ENCODE results near the gene CAB39. TPM values are rescaled to one million over a fixed set of nuclear protein-coding genes. Genes with fewer than 3 reads are reported as not detected.
A peak's percentile ranks its signal among the peaks of the same experiment; 100 is the strongest.

Gene CAB39
- total RNA-seq, 1 donor from 2014 or later: 92.2 TPM

- H3K4me1 ChIP-seq: peaks cover 19% of the 10 kb centered on the region
- H3K36me3 ChIP-seq: peaks cover 11% of the 10 kb centered on the region
- H3K4me3 ChIP-seq: peak overlapping the region; percentile 33
- DNase-seq: no peak
- peaks cover under 1% of the 10 kb centered on the region for H3K9me3 ChIP-seq (replicated peaks)
- H3K27me3 ChIP-seq (ENCODE audit: low read depth): peaks cover 47% of the 10 kb centered on the region
- peak; percentile 81 for TF ChIP-seq CTCF (IDR thresholded peaks at IDR 0.05; ENCODE audit: borderline replicate concordance)
- H3K27ac ChIP-seq (replicated peaks): no peak overlapping the region
- intact Hi-C loops (cut with micrococcal nuclease): no loop called here
Measured at GRCh38 chr2:230824406-230824978, 111.8 kb downstream of the CAB39 start.

GRCh38 chr2:230825354-230825753 lies 112.7 kb downstream of the CAB39 start:
- no peak for DNase-seq
- no peak for TF ChIP-seq CTCF (IDR thresholded peaks at IDR 0.05; ENCODE audit: borderline replicate concordance)
- intact Hi-C loops (cut with micrococcal nuclease): loop anchor here (5.0 kb wide), 1 partner anchor 162 kb away; no protein-coding TSS in a partner anchor
- Histone ChIP-seq H3K4me3 (no peak overlapping the region), H3K9me3 (replicated peaks) (peaks cover 8% of the 10 kb centered on the region), H3K27me3 (ENCODE audit: low read depth) (peaks cover 55% of the 10 kb centered on the region), H3K4me1 (peaks cover 19% of the 10 kb centered on the region), H3K36me3 (peaks cover 6% of the 10 kb centered on the region), H3K27ac (replicated peaks) (no peak overlapping the region)

GRCh38 chr2:230827774-230828271 lies 115.2 kb downstream of the CAB39 start:
- peaks cover 11% of the 10 kb centered on the region for H3K4me1 ChIP-seq
- H3K27me3 ChIP-seq (ENCODE audit: low read depth): peaks cover 72% of the 10 kb centered on the region
- H3K4me3 ChIP-seq: peak overlapping the region; percentile 60
- DNase-seq: no peak
- H3K36me3 ChIP-seq: no peaks in the 10 kb centered on the region
- H3K27ac ChIP-seq (replicated peaks): no peak overlapping the region
- peaks cover 8% of the 10 kb centered on the region for H3K9me3 ChIP-seq (replicated peaks)
- intact Hi-C loops (cut with micrococcal nuclease): loop anchor here (5.0 kb wide), 1 partner anchor 159 kb away; no protein-coding TSS in a partner anchor
- TF ChIP-seq CTCF (IDR thresholded peaks at IDR 0.05; ENCODE audit: borderline replicate concordance): no peak

GRCh38 chr2:230828272-230828961 lies 115.8 kb downstream of the CAB39 start:
- DNase-seq: peak; percentile 49
- H3K27me3 ChIP-seq (ENCODE audit: low read depth): peaks cover 72% of the 10 kb centered on the region
- intact Hi-C loops (cut with micrococcal nuclease): loop anchor here (5.0 kb wide), 1 partner anchor 159 kb away; no protein-coding TSS in a partner anchor
- no peak overlapping the region for H3K27ac ChIP-seq (replicated peaks)
- H3K4me3 ChIP-seq: peak overlapping the region; percentile 60
- no peak for TF ChIP-seq CTCF (IDR thresholded peaks at IDR 0.05; ENCODE audit: borderline replicate concordance)
- no peaks in the 10 kb centered on the region for H3K36me3 ChIP-seq
- H3K4me1 ChIP-seq: peaks cover 11% of the 10 kb centered on the region
- H3K9me3 ChIP-seq (replicated peaks): peaks cover 8% of the 10 kb centered on the region

- Histone ChIP-seq H3K27ac (replicated peaks) (no peak overlapping the region), H3K27me3 (ENCODE audit: low read depth) (peaks cover 75% of the 10 kb centered on the region), H3K4me1 (peaks cover 11% of the 10 kb centered on the region), H3K4me3 (no peak overlapping the region), H3K36me3 (no peaks in the 10 kb centered on the region), H3K9me3 (replicated peaks) (peaks cover 8% of the 10 kb centered on the region)
- no peak for TF ChIP-seq CTCF (IDR thresholded peaks at IDR 0.05; ENCODE audit: borderline replicate concordance)
- DNase-seq: no peak
- intact Hi-C loops (cut with micrococcal nuclease): loop anchor here (5.0 kb wide), 1 partner anchor 158 kb away; no protein-coding TSS in a partner anchor
Measured at GRCh38 chr2:230829293-230829692, 116.7 kb downstream of the CAB39 start.

Data from left ventricle myocardium inferior (tissue), 1 donor.